Astrocyte (in vitro differentiated cells and primary cell): Measurements from ENCODE around the gene LIPN. TPM values are rescaled to one million over a fixed set of nuclear protein-coding genes. Genes with fewer than 3 reads are reported as not detected.

Experiments used
- DNase-seq: peaks from one replicate; pipeline ENCODE4 v3.0.0-alpha.2; 2010; ENCODE audit warnings: low read depth
- FAIRE-seq: peaks from 2 replicates; lab custom pipeline; 2011; peaks lifted over from hg19 to GRCh38; lab: Jason Lieb, UNC
- H2AFZ ChIP-seq: 2 replicates; pipeline ENCODE4 v1.6.0; 2012; ENCODE audit warnings: low read depth, low read length, inconsistent platforms
- H3K27ac ChIP-seq: 2 replicates; pipeline ENCODE4 v1.5.1; 2011; ENCODE audit warnings: low read depth, low read length, inconsistent platforms
- H3K27me3 ChIP-seq: 2 replicates; pipeline ENCODE4 v1.6.0; 2011; ENCODE audit warnings: low read length, inconsistent platforms; ENCODE audit not compliant: insufficient read depth
- H3K36me3 ChIP-seq: 2 replicates; pipeline ENCODE4 v1.5.1; 2011; ENCODE audit warnings: low read length, inconsistent platforms; ENCODE audit not compliant: insufficient read depth
- H3K4me1 ChIP-seq: 2 replicates; pipeline ENCODE4 v1.5.1; 2011; ENCODE audit warnings: low read length, inconsistent platforms; ENCODE audit not compliant: insufficient read depth
- H3K4me2 ChIP-seq: 2 replicates; pipeline ENCODE4 v1.6.0; 2012; ENCODE audit warnings: low read length, inconsistent platforms
- H3K4me3 ChIP-seq: 2 replicates; pipeline ENCODE4 v1.5.1; 2011; ENCODE audit warnings: low read depth, mild to moderate bottlenecking, low read length, inconsistent platforms; ENCODE audit not compliant: insufficient read depth
- H3K79me2 ChIP-seq: 2 replicates; pipeline ENCODE4 v1.6.0; 2012; ENCODE audit warnings: mild to moderate bottlenecking, low read length, inconsistent platforms; ENCODE audit not compliant: insufficient read depth
- H3K9ac ChIP-seq: 2 replicates; pipeline ENCODE4 v1.6.0; 2012; ENCODE audit warnings: mild to moderate bottlenecking, low read length, inconsistent platforms
- H3K9me3 ChIP-seq: 2 replicates; pipeline ENCODE4 v1.5.1; 2012; ENCODE audit warnings: low read depth, mild to moderate bottlenecking, low read length, inconsistent platforms; ENCODE audit not compliant: insufficient read depth
- H4K20me1 ChIP-seq: 2 replicates; pipeline ENCODE4 v1.6.0; 2012; ENCODE audit warnings: low read length, inconsistent platforms; ENCODE audit not compliant: insufficient read depth
- H3K27ac Mint-ChIP-seq: one replicate; pipeline ENCODE4 v1.8.0; 2021; ENCODE audit warnings: mild to moderate bottlenecking, mixed read lengths; ENCODE audit not compliant: unreplicated experiment
- H3K27me3 Mint-ChIP-seq: one replicate; pipeline ENCODE4 v1.8.0; 2021; ENCODE audit warnings: low read depth, mixed read lengths; ENCODE audit not compliant: unreplicated experiment
- H3K36me3 Mint-ChIP-seq: one replicate; pipeline ENCODE4 v1.8.0; 2021; ENCODE audit warnings: low read depth, mixed read lengths; ENCODE audit not compliant: unreplicated experiment
- H3K4me1 Mint-ChIP-seq: one replicate; pipeline ENCODE4 v1.8.0; 2021; ENCODE audit warnings: low read depth, mixed read lengths; ENCODE audit not compliant: unreplicated experiment
- H3K4me3 Mint-ChIP-seq: one replicate; pipeline ENCODE4 v1.8.0; 2021; ENCODE audit warnings: mild to moderate bottlenecking, moderate library complexity, mixed read lengths; ENCODE audit not compliant: unreplicated experiment
- H3K9me3 Mint-ChIP-seq: one replicate; pipeline ENCODE4 v1.8.0; 2021; ENCODE audit warnings: mild to moderate bottlenecking, mixed read lengths; ENCODE audit not compliant: unreplicated experiment
- CTCF ChIP-seq: IDR thresholded peaks from 2 replicates; pipeline ENCODE4 v1.5.1; 2011; ENCODE audit warnings: low read depth, mild to moderate bottlenecking, inconsistent platforms, low read length, moderate library complexity; ENCODE audit not compliant: insufficient read depth
- EZH2 ChIP-seq: IDR thresholded peaks from 2 replicates; pipeline ENCODE4 v1.6.1; 2012; ENCODE audit warnings: mild to moderate bottlenecking, low read length, inconsistent platforms; ENCODE audit not compliant: insufficient read depth
- total RNA-seq: library from RNA; stranded (reverse); gene quantifications from 2 replicates; pipeline ENCODE4 v1.2.1, GENCODE V29; 2021

The LIPN gene
- total RNA-seq, 1 donor from 2014 or later = not detected

DNA sequence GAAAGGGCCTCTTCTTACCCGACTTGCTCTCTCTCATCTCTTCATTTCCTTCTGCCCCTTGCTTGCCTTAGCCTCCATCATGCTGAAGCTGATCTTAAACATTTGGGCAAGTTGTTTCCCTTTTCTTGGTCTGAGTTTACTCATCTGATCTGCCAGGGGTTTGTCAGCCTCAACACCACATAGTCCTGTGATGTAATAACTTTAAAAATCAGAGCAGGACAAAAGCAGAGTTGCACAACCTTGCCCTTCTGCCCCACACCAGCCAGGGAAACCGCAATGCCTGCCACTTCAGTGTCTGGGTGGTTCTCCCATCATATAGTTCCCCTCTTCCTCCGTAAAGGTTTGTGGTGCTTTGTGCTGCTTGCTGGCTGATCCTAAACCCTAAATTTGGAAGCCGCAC lies 32.8 kb downstream of the LIPN start:
- FAIRE-seq (peak; percentile 26), DNase-seq (peak; percentile 69)
- Histone ChIP-seq H3K4me3 (no peak overlapping the region), H3K9me3 (no peaks in the 10 kb centered on the region), H3K27ac (no peak overlapping the region), H3K9ac (no peak overlapping the region), H2AFZ (no peak overlapping the region), H3K27me3 (no peaks in the 10 kb centered on the region), H4K20me1 (no peaks in the 10 kb centered on the region), H3K4me1 (peaks cover 10% of the 10 kb centered on the region), H3K79me2 (no peaks in the 10 kb centered on the region), H3K36me3 (no peaks in the 10 kb centered on the region), H3K4me2 (no peak overlapping the region)
- Mint-ChIP-seq H3K9me3 (no peaks in the 10 kb centered on the region), H3K27me3 (peaks cover 2% of the 10 kb centered on the region), H3K4me3 (no peak overlapping the region), H3K36me3 (no peaks in the 10 kb centered on the region), H3K27ac (no peak overlapping the region), H3K4me1 (peaks cover 10% of the 10 kb centered on the region)
- TF ChIP-seq CTCF (no peak), EZH2 (no peak)

GRCh38 chr10:88793712-88794299 lies 34.0 kb downstream of the LIPN start:
- no peak overlapping the region for H2AFZ ChIP-seq
- H3K4me2 ChIP-seq = peak overlapping the region; percentile 8
- H3K27me3 ChIP-seq = no peaks in the 10 kb centered on the region
- DNase-seq = peak; percentile 74
- H3K4me1 ChIP-seq = peaks cover 10% of the 10 kb centered on the region
- FAIRE-seq = peak; percentile 17
- H3K27ac ChIP-seq = no peak overlapping the region
- H3K79me2 ChIP-seq = no peaks in the 10 kb centered on the region
- Mint-ChIP-seq H3K27ac (no peak overlapping the region), H3K9me3 (peaks cover 4% of the 10 kb centered on the region), H3K36me3 (no peaks in the 10 kb centered on the region), H3K4me3 (no peak overlapping the region), H3K4me1 (peaks cover 8% of the 10 kb centered on the region), H3K27me3 (peaks cover 9% of the 10 kb centered on the region)
- H3K4me3 ChIP-seq = no peak overlapping the region
- no peaks in the 10 kb centered on the region for H4K20me1 ChIP-seq
- no peak for TF ChIP-seq EZH2
- no peak for TF ChIP-seq CTCF
- no peaks in the 10 kb centered on the region for H3K9me3 ChIP-seq
- no peak overlapping the region for H3K9ac ChIP-seq
- H3K36me3 ChIP-seq = no peaks in the 10 kb centered on the region

DNA sequence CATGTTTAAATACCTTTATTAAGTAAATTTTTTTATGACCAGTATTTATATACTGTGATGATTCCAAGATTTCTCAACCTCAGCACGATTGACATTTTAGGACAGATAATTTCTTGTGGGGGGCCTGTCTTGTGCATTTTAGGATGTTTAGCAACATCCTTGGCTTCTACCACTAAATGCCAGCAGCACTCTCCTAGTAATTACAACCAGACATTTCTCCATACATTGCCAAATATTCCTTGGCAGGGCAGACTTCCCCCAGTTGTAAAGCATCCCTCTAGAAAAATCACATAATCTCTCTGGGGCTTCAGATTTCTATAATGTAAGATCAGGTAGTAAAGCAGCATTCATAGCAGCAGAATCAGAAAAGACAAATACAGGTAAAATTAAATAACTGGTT lies 34.9 kb downstream of the LIPN start:
- FAIRE-seq = no peak
- no peaks in the 10 kb centered on the region for H3K9me3 ChIP-seq
- Mint-ChIP-seq H3K27ac (no peak overlapping the region), H3K4me1 (peaks cover 8% of the 10 kb centered on the region), H3K36me3 (no peaks in the 10 kb centered on the region), H3K4me3 (no peak overlapping the region), H3K27me3 (peaks cover 7% of the 10 kb centered on the region), H3K9me3 (peaks cover 4% of the 10 kb centered on the region)
- no peak overlapping the region for H3K9ac ChIP-seq
- no peak overlapping the region for H3K4me3 ChIP-seq
- no peaks in the 10 kb centered on the region for H4K20me1 ChIP-seq
- H3K27me3 ChIP-seq = no peaks in the 10 kb centered on the region
- no peak for DNase-seq
- no peaks in the 10 kb centered on the region for H3K79me2 ChIP-seq
- no peak overlapping the region for H2AFZ ChIP-seq
- H3K4me2 ChIP-seq = no peak overlapping the region
- H3K27ac ChIP-seq = no peak overlapping the region
- TF ChIP-seq CTCF = no peak
- no peak for TF ChIP-seq EZH2
- no peaks in the 10 kb centered on the region for H3K36me3 ChIP-seq
- H3K4me1 ChIP-seq = peaks cover 10% of the 10 kb centered on the region
